SHP77 treated with DMSO at 0.1 percent for 48 hours (cell line): ENCODE data around the gene EFHB.
"Not testable (repeated sequence)": the region's sequence is repeated elsewhere in the genome, so short reads cannot be mapped to it uniquely, and the experiment has no call there.

Source experiments
- DNase-seq: peaks from one replicate; lab custom pipeline; 2025; lab: John Stamatoyannopoulos, UW

The EFHB gene

GRCh38 chr3:19934098-19934566, at the start of gene EFHB:
TSS of gene EFHB (minus strand) at chr3:19934217. CDS start at chr3:19934018, 199 bp downstream.
- peak; percentile 19 for DNase-seq

GRCh38 chr3:19972054-19972453, 38.0 kb upstream of the EFHB start:
- no peak for DNase-seq

GRCh38 chr3:19970327-19970726, 36.3 kb upstream of the EFHB start:
- DNase-seq, result no peak

GRCh38 chr3:19967812-19968211, 33.8 kb upstream of the EFHB start:
- no peak for DNase-seq

GRCh38 chr3:19967208-19967607, 33.2 kb upstream of the EFHB start:
- no peak for DNase-seq

- no peak for DNase-seq
These were observed 27.9 kb upstream of the EFHB start for GRCh38 chr3:19961960-19962359.

GRCh38 chr3:19960696-19961095, 26.7 kb upstream of the EFHB start:
- DNase-seq, result no peak

- DNase-seq, result no peak
These were observed 25.5 kb upstream of the EFHB start for GRCh38 chr3:19959505-19959904.

- DNase-seq, result not testable (repeated sequence)
These were observed 23.3 kb upstream of the EFHB start for GRCh38 chr3:19957354-19957753.

GRCh38 chr3:19954676-19955075, 20.7 kb upstream of the EFHB start:
- no peak for DNase-seq

GRCh38 chr3:19950316-19950715, 16.3 kb upstream of the EFHB start:
- DNase-seq, result no peak

GRCh38 chr3:19948226-19948591, 14.2 kb upstream of the EFHB start:
- DNase-seq, result no peak

GRCh38 chr3:19947549-19948225, 13.7 kb upstream of the EFHB start:
- DNase-seq, result peak; percentile 6

- peak; percentile 90 for DNase-seq
These were observed 13.0 kb upstream of the EFHB start, which contains the start of gene RAB5A for GRCh38 chr3:19946832-19947548. TSS of gene RAB5A (plus strand) at chr3:19947097. CDS start at chr3:19950899, 3,802 bp downstream.

- no peak for DNase-seq
These were observed 12.2 kb upstream of the EFHB start for GRCh38 chr3:19945969-19946831.

- DNase-seq, result no peak
These were observed 11.5 kb upstream of the EFHB start for GRCh38 chr3:19945534-19945933.

- DNase-seq, result no peak
These were observed 6.6 kb upstream of the EFHB start for GRCh38 chr3:19940643-19941042.

GRCh38 chr3:19938295-19938627, 4.2 kb upstream of the EFHB start:
- DNase-seq, result no peak

GRCh38 chr3:19937459-19938294, 3.7 kb upstream of the EFHB start:
- no peak for DNase-seq

- no peak for DNase-seq
These were observed 1.6 kb downstream of the EFHB start for GRCh38 chr3:19932422-19932821.

GRCh38 chr3:19931767-19932188, 2.2 kb downstream of the EFHB start:
- DNase-seq, result no peak
